Naive thymus-derived CD8-positive, alpha-beta T cell (primary cell): ENCODE results near the gene EGFLAM. TPM values are rescaled to one million over a fixed set of nuclear protein-coding genes. Genes with fewer than 3 reads are reported as not detected.
A peak's percentile ranks its signal among the peaks of the same experiment; 100 is the strongest.

Source experiments
- ATAC-seq, 2 donors: fragments of 150-1000 bp; cut with Tn5 transposase in 1 of 2; sonication (Bioruptor Pico), chemical (Tn5 transposase) in 1 of 2; 1 replicate in 1 of 2; 2 replicates in 1 of 2; pipeline ENCODE4 v1.10.0; 2021; ENCODE audit warnings: mild to moderate bottlenecking in 2 of 2, moderate library complexity in 2 of 2
- POLR2A ChIA-PET: fragments of 350-600 bp; sonication (Branson Sonifier 250); formaldehyde crosslinking; loops from one replicate; lab custom pipeline; 2021; ENCODE audit warnings: antibody characterized with exemption; lab: Charles Lee
- DNase-seq, 10 donors: peaks; one replicate each; pipeline versions ENCODE4 v3.0.0 to v3.0.0-alpha.2; 2020 to 2022
- H3K27ac Mint-ChIP-seq, 10 donors: one replicate each; pipeline ENCODE4 v1.8.0; 2020 to 2022; ENCODE audit warnings: mild to moderate bottlenecking in 10 of 10, mixed read lengths in 10 of 10, moderate library complexity in 4 of 10, inconsistent platforms in 1 of 10
- H3K27me3 Mint-ChIP-seq, 5 donors: one replicate each; pipeline ENCODE4 v1.8.0; 2021 to 2022; ENCODE audit warnings: mixed read lengths in 5 of 5
- H3K36me3 Mint-ChIP-seq, 3 donors: one replicate each; pipeline ENCODE4 v1.8.0; 2020 to 2022; ENCODE audit warnings: mixed read lengths in 3 of 3, mild to moderate bottlenecking in 2 of 3, inconsistent platforms in 1 of 3
- H3K4me1 Mint-ChIP-seq, 4 donors: one replicate each; pipeline ENCODE4 v1.8.0; 2021 to 2022; ENCODE audit warnings: mixed read lengths in 4 of 4
- H3K4me3 Mint-ChIP-seq, 10 donors: one replicate each; pipeline ENCODE4 v1.8.0; 2020 to 2022; ENCODE audit warnings: mild to moderate bottlenecking in 10 of 10, mixed read lengths in 10 of 10, moderate library complexity in 6 of 10, inconsistent platforms in 1 of 10
- H3K9me3 Mint-ChIP-seq, 9 donors: one replicate each; pipeline ENCODE4 v1.8.0; 2020 to 2022; ENCODE audit warnings: mixed read lengths in 9 of 9, mild to moderate bottlenecking in 3 of 9, inconsistent platforms in 1 of 9, moderate library complexity in 1 of 9
- polyA plus RNA-seq, 3 donors: library from polyadenylated mRNA; unstranded; fragments of 300-500 nt; fragmentation: Illumina TruSeq; gene quantifications; one replicate each; pipeline ENCODE4 v1.2.3, GENCODE V29; 2021
- total RNA-seq, 8 experiments: library from RNA in 2 of 8; stranded (reverse) in 2 of 8; gene quantifications; one replicate each; pipeline ENCODE4 v1.2.3 and lab custom pipeline; 2021 to 2026

Gene EGFLAM
- total and polyA plus RNA-seq, 5 experiments from 2014 or later = not detected

GRCh38 chr5:38417658-38418017 lies 159.3 kb downstream of the EGFLAM start:
- no peak for DNase-seq
- Mint-ChIP-seq H3K4me1 (peaks cover 0 to 3% (median 0%) of the 10 kb centered on the region in 4 donors), H3K9me3 (no peaks in the 10 kb centered on the region), H3K36me3 (no peaks in the 10 kb centered on the region), H3K27me3 (peaks cover 16 to 67% (median 37%) of the 10 kb centered on the region in 5 donors), H3K4me3 (no peak overlapping the region), H3K27ac (peak overlapping the region in 1 of 10 donors; percentile 66)
- no peak for ATAC-seq
- POLR2A ChIA-PET = no interaction called here

GRCh38 chr5:38420246-38420645 lies 161.9 kb downstream of the EGFLAM start:
- ATAC-seq (no peak), DNase-seq (no peak)
- peaks cover 17 to 56% (median 33%) of the 10 kb centered on the region in 5 donors for H3K27me3 Mint-ChIP-seq
- no peak overlapping the region for H3K27ac Mint-ChIP-seq
- no peaks in the 10 kb centered on the region for H3K9me3 Mint-ChIP-seq
- no peak overlapping the region for H3K4me3 Mint-ChIP-seq
- H3K36me3 Mint-ChIP-seq = no peaks in the 10 kb centered on the region
- H3K4me1 Mint-ChIP-seq = peaks cover 0 to 3% (median 0%) of the 10 kb centered on the region in 4 donors
- POLR2A ChIA-PET = no interaction called here

- Mint-ChIP-seq H3K36me3 (no peaks in the 10 kb centered on the region), H3K9me3 (no peaks in the 10 kb centered on the region), H3K4me3 (no peak overlapping the region), H3K4me1 (peaks cover 0 to 3% (median 0%) of the 10 kb centered on the region in 4 donors), H3K27ac (no peak overlapping the region), H3K27me3 (peaks cover 14 to 54% (median 33%) of the 10 kb centered on the region in 5 donors)
- DNase-seq (peak in 3 of 10 donors; percentile 4 to 11 (median 7)), ATAC-seq (no peak)
- POLR2A ChIA-PET = no interaction called here
Observed at GRCh38 chr5:38420691-38421390, 162.5 kb downstream of the EGFLAM start.

- ATAC-seq = no peak
- H3K36me3 Mint-ChIP-seq = no peaks in the 10 kb centered on the region
- peaks cover 0 to 3% (median 0%) of the 10 kb centered on the region in 4 donors for H3K4me1 Mint-ChIP-seq
- POLR2A ChIA-PET = no interaction called here
- no peak for DNase-seq
- peaks cover 12 to 55% (median 42%) of the 10 kb centered on the region in 5 donors for H3K27me3 Mint-ChIP-seq
- no peak overlapping the region for H3K27ac Mint-ChIP-seq
- H3K9me3 Mint-ChIP-seq = no peaks in the 10 kb centered on the region
- H3K4me3 Mint-ChIP-seq = no peak overlapping the region
Observed at GRCh38 chr5:38422622-38423021, 164.3 kb downstream of the EGFLAM start.

- H3K27me3 Mint-ChIP-seq = peaks cover 14 to 49% (median 37%) of the 10 kb centered on the region in 5 donors
- peaks cover 0 to 3% (median 0%) of the 10 kb centered on the region in 4 donors for H3K4me1 Mint-ChIP-seq
- POLR2A ChIA-PET = no interaction called here
- no peaks in the 10 kb centered on the region for H3K36me3 Mint-ChIP-seq
- no peak overlapping the region for H3K4me3 Mint-ChIP-seq
- DNase-seq (no peak), ATAC-seq (no peak)
- no peak overlapping the region for H3K27ac Mint-ChIP-seq
- no peaks in the 10 kb centered on the region for H3K9me3 Mint-ChIP-seq
Observed at GRCh38 chr5:38423276-38424147, 165.2 kb downstream of the EGFLAM start.

- POLR2A ChIA-PET = no interaction called here
- H3K4me1 Mint-ChIP-seq = peaks cover 0 to 3% (median 0%) of the 10 kb centered on the region in 4 donors
- no peaks in the 10 kb centered on the region for H3K36me3 Mint-ChIP-seq
- H3K27me3 Mint-ChIP-seq = peaks cover 17 to 51% (median 37%) of the 10 kb centered on the region in 5 donors
- H3K4me3 Mint-ChIP-seq = no peak overlapping the region
- H3K27ac Mint-ChIP-seq = no peak overlapping the region
- no peak for ATAC-seq
- no peaks in the 10 kb centered on the region for H3K9me3 Mint-ChIP-seq
- DNase-seq = no peak
Observed at GRCh38 chr5:38424148-38425060, 166.0 kb downstream of the EGFLAM start.

- Mint-ChIP-seq H3K27ac (no peak overlapping the region), H3K36me3 (no peaks in the 10 kb centered on the region), H3K9me3 (no peaks in the 10 kb centered on the region), H3K4me1 (no peaks in the 10 kb centered on the region), H3K27me3 (peaks cover 14 to 47% (median 32%) of the 10 kb centered on the region in 5 donors), H3K4me3 (no peak overlapping the region)
- no peak for DNase-seq
- POLR2A ChIA-PET = no interaction called here
- ATAC-seq = no peak
Observed at GRCh38 chr5:38426490-38426889, 168.1 kb downstream of the EGFLAM start.

GRCh38 chr5:38426986-38427950 lies 168.9 kb downstream of the EGFLAM start:
- ATAC-seq = no peak
- H3K27me3 Mint-ChIP-seq = peaks cover 11 to 47% (median 33%) of the 10 kb centered on the region in 5 donors
- no peaks in the 10 kb centered on the region for H3K36me3 Mint-ChIP-seq
- H3K9me3 Mint-ChIP-seq = no peaks in the 10 kb centered on the region
- H3K4me3 Mint-ChIP-seq = no peak overlapping the region
- no peak for DNase-seq
- no peak overlapping the region for H3K27ac Mint-ChIP-seq
- H3K4me1 Mint-ChIP-seq = no peaks in the 10 kb centered on the region
- POLR2A ChIA-PET = no interaction called here

GRCh38 chr5:38431242-38431853 lies 173.0 kb downstream of the EGFLAM start:
- no peak overlapping the region for H3K4me3 Mint-ChIP-seq
- POLR2A ChIA-PET = no interaction called here
- H3K27me3 Mint-ChIP-seq = peaks cover 17 to 62% (median 35%) of the 10 kb centered on the region in 5 donors
- H3K4me1 Mint-ChIP-seq = no peaks in the 10 kb centered on the region
- DNase-seq (no peak), ATAC-seq (no peak)
- no peak overlapping the region for H3K27ac Mint-ChIP-seq
- H3K36me3 Mint-ChIP-seq = no peaks in the 10 kb centered on the region
- no peaks in the 10 kb centered on the region for H3K9me3 Mint-ChIP-seq

- H3K27me3 Mint-ChIP-seq = peaks cover 17 to 64% (median 39%) of the 10 kb centered on the region in 5 donors
- no peaks in the 10 kb centered on the region for H3K9me3 Mint-ChIP-seq
- no peak overlapping the region for H3K27ac Mint-ChIP-seq
- no peaks in the 10 kb centered on the region for H3K36me3 Mint-ChIP-seq
- ATAC-seq = no peak
- POLR2A ChIA-PET = no interaction called here
- no peak overlapping the region for H3K4me3 Mint-ChIP-seq
- peaks cover 0 to 2% (median 0%) of the 10 kb centered on the region in 4 donors for H3K4me1 Mint-ChIP-seq
- no peak for DNase-seq
Observed at GRCh38 chr5:38433160-38433861, 175.0 kb downstream of the EGFLAM start.
